H1 (cell line): ENCODE data around the gene CD72.

Source experiments
- KDM1A ChIP-seq: fragments of 200-600, 300-600 bp; sonication (generic); IDR thresholded peaks from 2 replicates; pipeline ENCODE4 v1.7.1; 2016; ENCODE audit warnings: mild to moderate bottlenecking, low read length, borderline replicate concordance
- TF ChIP-seq, protein P1 (sequence below), 3 experiments: IDR thresholded peaks; 1 replicate in 2 of 3; 2 replicates in 1 of 3; pipeline versions ENCODE4 v1.5.1 to v1.6.1; 2011; ENCODE audit warnings: low read length in 3 of 3, mild to moderate bottlenecking in 3 of 3, inconsistent platforms in 2 of 3, low read depth in 1 of 3, moderate library complexity in 1 of 3; ENCODE audit not compliant: insufficient read depth in 1 of 3; ENCODE audit errors: control extremely low read depth in 1 of 3

DNA sequence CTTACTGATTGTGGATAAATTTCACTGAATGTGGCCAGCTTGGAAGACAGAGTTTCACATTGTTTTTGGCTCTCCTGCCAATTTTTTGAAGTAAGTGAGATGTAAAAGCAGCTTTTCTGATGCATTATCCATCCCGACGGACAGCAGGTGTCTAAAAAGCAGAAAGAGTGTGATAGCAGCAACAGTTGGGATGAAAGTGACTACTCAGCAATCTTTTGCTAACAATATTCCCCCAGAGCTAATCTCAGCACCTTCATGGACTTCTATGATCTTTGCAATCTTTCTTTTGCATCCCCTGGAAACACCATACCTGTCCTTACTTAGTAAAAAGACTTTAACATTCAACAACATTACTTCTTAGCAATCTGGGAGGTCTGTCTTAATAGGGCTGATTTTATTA, 5.4 kb downstream of the CD72 start:
- TF ChIP-seq, protein P1, sequence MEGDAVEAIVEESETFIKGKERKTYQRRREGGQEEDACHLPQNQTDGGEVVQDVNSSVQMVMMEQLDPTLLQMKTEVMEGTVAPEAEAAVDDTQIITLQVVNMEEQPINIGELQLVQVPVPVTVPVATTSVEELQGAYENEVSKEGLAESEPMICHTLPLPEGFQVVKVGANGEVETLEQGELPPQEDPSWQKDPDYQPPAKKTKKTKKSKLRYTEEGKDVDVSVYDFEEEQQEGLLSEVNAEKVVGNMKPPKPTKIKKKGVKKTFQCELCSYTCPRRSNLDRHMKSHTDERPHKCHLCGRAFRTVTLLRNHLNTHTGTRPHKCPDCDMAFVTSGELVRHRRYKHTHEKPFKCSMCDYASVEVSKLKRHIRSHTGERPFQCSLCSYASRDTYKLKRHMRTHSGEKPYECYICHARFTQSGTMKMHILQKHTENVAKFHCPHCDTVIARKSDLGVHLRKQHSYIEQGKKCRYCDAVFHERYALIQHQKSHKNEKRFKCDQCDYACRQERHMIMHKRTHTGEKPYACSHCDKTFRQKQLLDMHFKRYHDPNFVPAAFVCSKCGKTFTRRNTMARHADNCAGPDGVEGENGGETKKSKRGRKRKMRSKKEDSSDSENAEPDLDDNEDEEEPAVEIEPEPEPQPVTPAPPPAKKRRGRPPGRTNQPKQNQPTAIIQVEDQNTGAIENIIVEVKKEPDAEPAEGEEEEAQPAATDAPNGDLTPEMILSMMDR (IDR thresholded peaks at IDR 0.05; ENCODE audit: control extremely low read depth in 1 of 3, insufficient read depth in 1 of 3, low read depth in 1 of 3, low read length in 3 of 3): no peak
- no peak for TF ChIP-seq KDM1A
